Calu3 (cell line): ENCODE results near the gene MEF2A. TPM values are rescaled to one million over a fixed set of nuclear protein-coding genes. Genes with fewer than 3 reads are reported as not detected.

Source experiments
- BruUV-seq: library from RNA; stranded (reverse); fragments of 400-500 nt; replicated peaks from 2 replicates; lab custom pipeline; 2021; lab: Mats Ljungman, UMichigan
- CTCF ChIA-PET: fragments of 300-600 bp; sonication (Branson Sonifier 250); formaldehyde crosslinking; loops from one replicate; lab custom pipeline; 2022; ENCODE audit warnings: antibody characterized with exemption; lab: Charles Lee
- DNase-seq: peaks from one replicate; pipeline ENCODE4 v3.0.0; 2022
- H3K27ac Mint-ChIP-seq: one replicate; pipeline ENCODE4 v1.8.0; 2022; ENCODE audit warnings: mixed read lengths; ENCODE audit not compliant: unreplicated experiment
- H3K27me3 Mint-ChIP-seq: one replicate; pipeline ENCODE4 v1.8.0; 2022; ENCODE audit warnings: mixed read lengths; ENCODE audit not compliant: unreplicated experiment
- H3K36me3 Mint-ChIP-seq: one replicate; pipeline ENCODE4 v1.8.0; 2022; ENCODE audit warnings: mild to moderate bottlenecking, moderate library complexity, mixed read lengths; ENCODE audit not compliant: insufficient read depth, unreplicated experiment
- H3K4me1 Mint-ChIP-seq: one replicate; pipeline ENCODE4 v1.8.0; 2022; ENCODE audit warnings: mild to moderate bottlenecking, low read depth, mixed read lengths; ENCODE audit not compliant: unreplicated experiment
- H3K4me3 Mint-ChIP-seq: one replicate; pipeline ENCODE4 v1.8.0; 2022; ENCODE audit warnings: mild to moderate bottlenecking, low read depth, moderate library complexity, mixed read lengths; ENCODE audit not compliant: unreplicated experiment
- H3K9me3 Mint-ChIP-seq: one replicate; pipeline ENCODE4 v1.8.0; 2022; ENCODE audit warnings: low read depth, mixed read lengths; ENCODE audit not compliant: unreplicated experiment
- CTCF ChIP-seq: fragments of 200-600 bp; IDR thresholded peaks from one replicate; pipeline ENCODE4 v1.8.0; 2022; ENCODE audit warnings: antibody characterized with exemption; ENCODE audit not compliant: unreplicated experiment
- intact Hi-C: fragments of 100-400 bp; cut with micrococcal nuclease; formaldehyde crosslinking; loops from one replicate; pipeline ENCODE4 v1.10.0; 2022; ENCODE audit not compliant: unreplicated experiment
- total RNA-seq: library from RNA; stranded (reverse); gene quantifications from 2 replicates; pipeline ENCODE4 v1.2.3, GENCODE V29; 2022

The MEF2A gene
- total RNA-seq, 1 experiment from 2014 or later, result 33.6 TPM

- no peak for DNase-seq
- Mint-ChIP-seq H3K9me3 (no peaks in the 10 kb centered on the region), H3K4me3 (no peak overlapping the region), H3K27me3 (no peaks in the 10 kb centered on the region), H3K27ac (no peak overlapping the region), H3K36me3 (no peaks in the 10 kb centered on the region), H3K4me1 (no peaks in the 10 kb centered on the region)
- intact Hi-C loops, result no loop called here
- no peak for TF ChIP-seq CTCF
- CTCF ChIA-PET, result no interaction called here
- BruUV-seq, result no TSS peak
Measured at GRCh38 chr15:99763827-99764226, 198.0 kb downstream of the MEF2A start.

- no peak for DNase-seq
- TF ChIP-seq CTCF, result no peak
- H3K4me1 Mint-ChIP-seq, result no peaks in the 10 kb centered on the region
- H3K9me3 Mint-ChIP-seq, result no peaks in the 10 kb centered on the region
- no peaks in the 10 kb centered on the region for H3K27me3 Mint-ChIP-seq
- CTCF ChIA-PET, result no interaction called here
- no peak overlapping the region for H3K27ac Mint-ChIP-seq
- H3K4me3 Mint-ChIP-seq, result no peak overlapping the region
- intact Hi-C loops, result no loop called here
- no TSS peak for BruUV-seq
- H3K36me3 Mint-ChIP-seq, result no peaks in the 10 kb centered on the region
Measured at GRCh38 chr15:99764522-99764921, 198.7 kb downstream of the MEF2A start.

Other genes starting within 250 kb of the MEF2A start
- gene LYSMD4, start 167.5 kb downstream of the MEF2A start, total RNA-seq, result 6.6 and 8.2 TPM in 2 replicates